Measurements from ENCODE around the gene NYNRIN. TPM values are rescaled to one million over a fixed set of nuclear protein-coding genes. Genes with fewer than 3 reads are reported as not detected.

NYNRIN gene
- total RNA-seq, 1 experiment from 2014 or later, result 18.7 TPM

DNA sequence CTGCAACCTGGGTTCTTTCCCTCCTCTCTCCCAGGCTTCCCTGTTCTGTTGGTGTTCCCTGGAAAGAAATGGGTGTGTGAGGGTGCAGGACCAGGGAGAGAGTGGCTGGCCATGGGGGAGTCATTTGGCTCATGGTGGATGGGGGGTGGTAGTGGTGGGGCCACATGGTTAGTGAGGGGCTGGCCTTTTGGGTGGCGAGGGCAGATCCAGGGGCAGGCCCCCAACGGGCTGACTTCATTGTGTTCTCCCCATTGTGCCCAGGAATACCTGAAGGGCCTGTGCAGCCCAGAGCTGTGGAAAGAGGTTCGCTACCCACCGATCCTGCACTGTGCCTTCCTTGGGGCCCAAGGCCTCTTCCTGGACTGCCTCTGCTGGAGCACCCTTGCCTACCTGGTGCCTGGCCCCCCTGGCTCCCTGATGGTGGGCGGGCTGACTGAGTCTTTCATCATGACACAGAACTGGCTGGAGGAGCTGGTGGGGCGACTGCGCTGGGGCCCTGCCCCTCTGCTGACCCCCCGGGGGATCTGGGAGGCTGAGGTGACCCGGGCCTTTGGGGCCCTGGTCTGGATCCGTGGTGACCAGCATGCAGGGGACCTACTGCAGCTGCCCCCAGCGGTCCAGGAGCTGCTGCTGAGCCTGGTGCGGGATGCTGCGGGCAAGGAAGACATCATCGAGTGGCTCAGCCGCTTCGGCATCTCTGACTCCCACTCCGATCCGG is 9.0 kb downstream of the NYNRIN start:
- no peak overlapping the region for H3K18ac ChIP-seq (ENCODE audit: insufficient read length, low read depth, low read length)
- no peak overlapping the region for H4K91ac ChIP-seq (ENCODE audit: insufficient read length, low read depth, low read length)
- peaks cover 23 to 25% of the 10 kb centered on the region in 2 experiments for H3K4me1 Mint-ChIP-seq
- H3T11ph ChIP-seq (ENCODE audit: low read length), result no peak overlapping the region
- TF ChIP-seq, protein P1, sequence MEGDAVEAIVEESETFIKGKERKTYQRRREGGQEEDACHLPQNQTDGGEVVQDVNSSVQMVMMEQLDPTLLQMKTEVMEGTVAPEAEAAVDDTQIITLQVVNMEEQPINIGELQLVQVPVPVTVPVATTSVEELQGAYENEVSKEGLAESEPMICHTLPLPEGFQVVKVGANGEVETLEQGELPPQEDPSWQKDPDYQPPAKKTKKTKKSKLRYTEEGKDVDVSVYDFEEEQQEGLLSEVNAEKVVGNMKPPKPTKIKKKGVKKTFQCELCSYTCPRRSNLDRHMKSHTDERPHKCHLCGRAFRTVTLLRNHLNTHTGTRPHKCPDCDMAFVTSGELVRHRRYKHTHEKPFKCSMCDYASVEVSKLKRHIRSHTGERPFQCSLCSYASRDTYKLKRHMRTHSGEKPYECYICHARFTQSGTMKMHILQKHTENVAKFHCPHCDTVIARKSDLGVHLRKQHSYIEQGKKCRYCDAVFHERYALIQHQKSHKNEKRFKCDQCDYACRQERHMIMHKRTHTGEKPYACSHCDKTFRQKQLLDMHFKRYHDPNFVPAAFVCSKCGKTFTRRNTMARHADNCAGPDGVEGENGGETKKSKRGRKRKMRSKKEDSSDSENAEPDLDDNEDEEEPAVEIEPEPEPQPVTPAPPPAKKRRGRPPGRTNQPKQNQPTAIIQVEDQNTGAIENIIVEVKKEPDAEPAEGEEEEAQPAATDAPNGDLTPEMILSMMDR (conservative IDR thresholded peaks at IDR 0.05), result no peak
- no peak overlapping the region for H3K27ac ChIP-seq (ENCODE audit: insufficient read length, low read depth, low read length)
- H2AFZ ChIP-seq (ENCODE audit: low read length), result no peak overlapping the region
- no peaks in the 10 kb centered on the region for H3K27me3 ChIP-seq (ENCODE audit: insufficient read depth, low read length)
- no peak overlapping the region; a peak in 1 of 7 replicates for H3K27ac Mint-ChIP-seq
- H3K56ac ChIP-seq (ENCODE audit: insufficient read length, low read depth, low read length), result no peak overlapping the region
- no peaks in the 10 kb centered on the region for H3K9me3 Mint-ChIP-seq
- no peak overlapping the region for H3K14ac ChIP-seq (ENCODE audit: insufficient read depth, low read length)
- DNase-seq, result peak; percentile 14
- no peaks in the 10 kb centered on the region for H3K4me1 ChIP-seq (ENCODE audit: insufficient read depth, low read length)
- H3K23me2 ChIP-seq (ENCODE audit: insufficient read length, low read depth, low read length, poor library complexity, severe bottlenecking), result no peaks in the 10 kb centered on the region
- H3K4me2 ChIP-seq (ENCODE audit: insufficient read depth, insufficient read length, low read length), result no peak overlapping the region
- peaks cover 4 to 17% (median 6%) of the 10 kb centered on the region in 3 experiments; a peak in 6 of 7 replicates for H3K36me3 Mint-ChIP-seq (ENCODE audit: insufficient read depth in 1 of 3, low read depth in 3 of 3)
- H3K9me3 ChIP-seq (ENCODE audit: control insufficient read depth, low read depth, low read length), result no peaks in the 10 kb centered on the region
- no peak overlapping the region for H2AK5ac ChIP-seq (ENCODE audit: insufficient read length, low read length)
- no CpG with 5 or more reads among the region's 18 CpGs for WGBS (ENCODE audit: extremely low coverage, insufficient read length, low lambda C conversion rate)
- H3K4ac ChIP-seq (ENCODE audit: low read depth, low read length), result no peak overlapping the region
- no peak overlapping the region for H3K23ac ChIP-seq (ENCODE audit: insufficient read length, low read depth, low read length)
- H4K8ac ChIP-seq (replicated peaks; ENCODE audit: insufficient read length, low read depth, low read length), result no peak overlapping the region
- H3K27me3 Mint-ChIP-seq (ENCODE audit: low read depth), result no peaks in the 10 kb centered on the region
- H4K20me1 ChIP-seq (ENCODE audit: control insufficient read depth, insufficient read depth, insufficient read length), result no peaks in the 10 kb centered on the region
- no peaks in the 10 kb centered on the region for H3K79me2 ChIP-seq (ENCODE audit: insufficient read depth, low read length)
- H2BK5ac ChIP-seq (ENCODE audit: insufficient read length, low read length), result no peak overlapping the region
- H4K5ac ChIP-seq (ENCODE audit: insufficient read length, low read depth, low read length), result no peak overlapping the region
- no peak overlapping the region for H2BK20ac ChIP-seq (ENCODE audit: low read depth, low read length, poor library complexity, severe bottlenecking)
- H3K4me3 Mint-ChIP-seq, result no peak overlapping the region; a peak in 1 of 5 replicates
- H3K9ac ChIP-seq (ENCODE audit: extremely low read depth, insufficient read length, low read length), result no peak overlapping the region
- no peak overlapping the region for H2BK15ac ChIP-seq (ENCODE audit: low read depth, low read length)
- H2BK12ac ChIP-seq (ENCODE audit: insufficient read length, low read depth, low read length), result no peak overlapping the region
- no peaks in the 10 kb centered on the region for H3K79me1 ChIP-seq (ENCODE audit: insufficient read depth, low read depth, low read length, poor library complexity, severe bottlenecking)
- no peak overlapping the region for H2BK120ac ChIP-seq (ENCODE audit: low read depth, low read length, poor library complexity, severe bottlenecking)
